ENCODE results near the gene POLD2. TPM values are rescaled to one million over a fixed set of nuclear protein-coding genes. Genes with fewer than 3 reads are reported as not detected.
A peak's percentile ranks its signal among the peaks of the same experiment; 100 is the strongest.

Gene POLD2
- total RNA-seq, 3 donors from 2014 or later = 38.9 to 49.8 (median 39.7) TPM

DNA sequence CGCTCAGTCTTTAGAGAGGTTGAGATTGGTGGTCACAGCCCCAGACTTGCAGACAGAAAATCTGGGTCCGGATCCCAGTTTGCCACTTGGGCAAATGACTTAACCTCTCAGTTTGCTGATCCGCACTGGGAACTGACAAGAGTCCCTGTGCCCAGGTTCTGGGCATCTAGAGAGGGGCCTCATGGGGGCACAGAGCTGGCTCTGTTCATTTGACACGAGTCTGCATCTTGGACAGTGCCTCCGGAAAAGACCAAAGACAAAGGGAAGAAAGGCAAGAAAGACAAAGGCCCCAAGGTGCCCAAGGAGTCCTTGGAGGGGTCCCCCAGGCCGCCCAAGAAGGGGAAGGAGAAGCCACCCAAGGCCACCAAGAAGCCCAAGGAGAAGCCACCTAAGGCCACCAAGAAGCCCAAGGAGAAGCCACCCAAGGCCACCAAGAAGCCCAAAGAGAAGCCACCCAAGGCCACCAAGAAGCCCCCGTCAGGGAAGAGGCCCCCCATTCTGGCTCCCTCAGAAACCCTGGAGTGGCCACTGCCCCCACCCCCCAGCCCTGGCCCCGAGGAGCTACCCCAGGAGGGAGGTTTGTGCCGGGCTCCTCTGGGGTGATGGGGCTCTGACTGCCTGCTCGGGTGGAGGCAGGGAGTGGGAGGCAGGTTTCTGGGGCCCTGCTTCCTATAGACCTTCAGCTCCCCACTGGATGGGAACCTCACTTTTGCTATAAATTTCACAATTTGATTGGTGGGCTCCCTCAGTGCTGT is 16.9 kb downstream of the POLD2 start:
- Histone ChIP-seq H3K4me3 (peak overlapping the region; percentile 70 to 95 (median 80)), H3K36me3 (no peaks in the 10 kb centered on the region), H3K27ac (peak overlapping the region; percentile 87 to 98), H3K27me3 (no peaks in the 10 kb centered on the region), H3K9me3 (no peaks in the 10 kb centered on the region), H3K4me1 (peaks cover 0 to 2% of the 10 kb centered on the region in 2 donors)
- intact Hi-C loops (cut with DNase I; ENCODE audit: low total_unique reads) = no loop called here
- no peak for DNase-seq (ENCODE audit: low spot score in 2 of 2)
- TF ChIP-seq, protein P1, sequence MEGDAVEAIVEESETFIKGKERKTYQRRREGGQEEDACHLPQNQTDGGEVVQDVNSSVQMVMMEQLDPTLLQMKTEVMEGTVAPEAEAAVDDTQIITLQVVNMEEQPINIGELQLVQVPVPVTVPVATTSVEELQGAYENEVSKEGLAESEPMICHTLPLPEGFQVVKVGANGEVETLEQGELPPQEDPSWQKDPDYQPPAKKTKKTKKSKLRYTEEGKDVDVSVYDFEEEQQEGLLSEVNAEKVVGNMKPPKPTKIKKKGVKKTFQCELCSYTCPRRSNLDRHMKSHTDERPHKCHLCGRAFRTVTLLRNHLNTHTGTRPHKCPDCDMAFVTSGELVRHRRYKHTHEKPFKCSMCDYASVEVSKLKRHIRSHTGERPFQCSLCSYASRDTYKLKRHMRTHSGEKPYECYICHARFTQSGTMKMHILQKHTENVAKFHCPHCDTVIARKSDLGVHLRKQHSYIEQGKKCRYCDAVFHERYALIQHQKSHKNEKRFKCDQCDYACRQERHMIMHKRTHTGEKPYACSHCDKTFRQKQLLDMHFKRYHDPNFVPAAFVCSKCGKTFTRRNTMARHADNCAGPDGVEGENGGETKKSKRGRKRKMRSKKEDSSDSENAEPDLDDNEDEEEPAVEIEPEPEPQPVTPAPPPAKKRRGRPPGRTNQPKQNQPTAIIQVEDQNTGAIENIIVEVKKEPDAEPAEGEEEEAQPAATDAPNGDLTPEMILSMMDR (IDR thresholded peaks at IDR 0.05) = no peak
- no peak for TF ChIP-seq POLR2AphosphoS5 (IDR thresholded peaks at IDR 0.05)
- TF ChIP-seq POLR2A (IDR thresholded peaks at IDR 0.05) = no peak

DNA sequence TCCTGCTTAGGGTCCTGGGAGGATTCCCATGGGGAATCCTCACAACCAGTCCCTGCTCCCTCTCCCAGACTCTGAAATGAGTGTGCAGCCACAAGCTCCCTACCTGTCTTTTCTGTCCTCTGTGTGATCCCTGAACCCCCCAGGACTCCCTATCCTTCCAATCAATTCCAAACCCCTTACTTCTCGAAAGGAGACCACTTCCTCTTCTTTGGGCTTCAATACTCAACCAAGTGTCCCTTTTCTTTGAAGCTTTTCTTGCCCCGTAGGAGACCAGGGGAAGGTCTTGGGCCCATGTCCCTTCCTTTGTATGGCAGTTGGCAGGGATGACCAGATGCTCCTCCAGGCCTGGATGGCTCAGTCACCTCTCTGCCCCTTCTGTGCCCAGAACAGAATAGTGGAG is 17.5 kb downstream of the POLD2 start:
- peaks cover 0 to 2% of the 10 kb centered on the region in 2 donors for H3K4me1 ChIP-seq
- no peaks in the 10 kb centered on the region for H3K27me3 ChIP-seq
- no peaks in the 10 kb centered on the region for H3K9me3 ChIP-seq
- TF ChIP-seq, protein P1 (IDR thresholded peaks at IDR 0.05) = no peak
- TF ChIP-seq POLR2A (IDR thresholded peaks at IDR 0.05) (no peak), POLR2AphosphoS5 (IDR thresholded peaks at IDR 0.05) (no peak)
- no peaks in the 10 kb centered on the region for H3K36me3 ChIP-seq
- peak overlapping the region; percentile 87 to 98 for H3K27ac ChIP-seq
- intact Hi-C loops (cut with DNase I; ENCODE audit: low total_unique reads) = no loop called here
- no peak for DNase-seq (ENCODE audit: low spot score in 2 of 2)
- peak overlapping the region; percentile 70 to 95 (median 80) for H3K4me3 ChIP-seq

DNA sequence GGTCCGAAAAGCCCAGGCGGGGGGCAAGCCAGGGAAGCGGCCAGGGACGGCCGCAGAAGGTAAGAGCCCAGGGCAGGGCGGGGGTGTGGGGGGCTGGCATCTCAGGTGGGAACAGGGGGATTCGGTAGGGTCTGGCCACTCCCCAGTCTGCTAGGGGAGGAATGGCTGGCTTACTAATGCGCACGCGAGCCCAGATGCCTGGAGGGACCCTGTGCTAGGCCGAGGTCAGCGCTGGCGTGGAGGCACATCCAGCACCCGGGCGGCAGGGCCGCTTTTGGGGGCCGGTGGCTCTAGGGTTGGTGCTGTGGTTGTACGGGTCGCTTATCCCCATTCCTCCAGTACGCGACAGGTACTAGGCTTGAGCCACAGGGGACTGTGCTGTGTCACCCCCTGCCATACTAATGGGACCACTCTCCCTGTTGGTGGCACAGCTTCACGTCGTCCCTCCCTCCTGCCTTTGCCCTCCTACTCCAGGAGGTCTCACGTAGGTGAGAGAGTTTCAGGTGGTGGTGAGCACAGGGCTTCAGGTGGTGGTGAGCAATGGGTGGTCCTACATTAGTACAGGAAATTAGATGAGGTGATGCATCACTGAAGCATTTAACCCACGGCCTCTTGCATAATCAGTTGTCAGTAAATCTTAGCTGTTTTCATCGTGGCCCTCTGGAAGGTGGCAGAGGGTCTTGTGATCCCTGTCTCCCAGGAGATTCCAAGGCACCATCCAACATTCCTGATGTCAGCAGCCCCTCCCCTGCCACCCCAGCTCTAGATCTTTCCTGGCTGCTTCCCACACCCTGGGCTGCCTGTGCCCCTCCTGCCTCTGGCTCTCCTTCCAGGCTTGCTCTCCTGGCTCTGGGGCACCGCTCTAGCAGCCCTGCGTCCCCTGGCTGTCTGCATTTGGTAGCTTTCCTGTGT is 18.2 kb downstream of the POLD2 start:
- peak overlapping the region; percentile 70 to 95 (median 80) for H3K4me3 ChIP-seq
- peaks cover 0 to 2% of the 10 kb centered on the region in 2 donors for H3K4me1 ChIP-seq
- intact Hi-C loops (cut with DNase I; ENCODE audit: low total_unique reads) = no loop called here
- no peaks in the 10 kb centered on the region for H3K9me3 ChIP-seq
- H3K36me3 ChIP-seq = no peaks in the 10 kb centered on the region
- no peaks in the 10 kb centered on the region for H3K27me3 ChIP-seq
- no peak for TF ChIP-seq POLR2A (IDR thresholded peaks at IDR 0.05)
- TF ChIP-seq POLR2AphosphoS5 (IDR thresholded peaks at IDR 0.05) = peak in 2 of 3 donors; percentile 71 to 82
- no peak for DNase-seq (ENCODE audit: low spot score in 2 of 2)
- H3K27ac ChIP-seq = peak overlapping the region; percentile 87 to 98

DNA sequence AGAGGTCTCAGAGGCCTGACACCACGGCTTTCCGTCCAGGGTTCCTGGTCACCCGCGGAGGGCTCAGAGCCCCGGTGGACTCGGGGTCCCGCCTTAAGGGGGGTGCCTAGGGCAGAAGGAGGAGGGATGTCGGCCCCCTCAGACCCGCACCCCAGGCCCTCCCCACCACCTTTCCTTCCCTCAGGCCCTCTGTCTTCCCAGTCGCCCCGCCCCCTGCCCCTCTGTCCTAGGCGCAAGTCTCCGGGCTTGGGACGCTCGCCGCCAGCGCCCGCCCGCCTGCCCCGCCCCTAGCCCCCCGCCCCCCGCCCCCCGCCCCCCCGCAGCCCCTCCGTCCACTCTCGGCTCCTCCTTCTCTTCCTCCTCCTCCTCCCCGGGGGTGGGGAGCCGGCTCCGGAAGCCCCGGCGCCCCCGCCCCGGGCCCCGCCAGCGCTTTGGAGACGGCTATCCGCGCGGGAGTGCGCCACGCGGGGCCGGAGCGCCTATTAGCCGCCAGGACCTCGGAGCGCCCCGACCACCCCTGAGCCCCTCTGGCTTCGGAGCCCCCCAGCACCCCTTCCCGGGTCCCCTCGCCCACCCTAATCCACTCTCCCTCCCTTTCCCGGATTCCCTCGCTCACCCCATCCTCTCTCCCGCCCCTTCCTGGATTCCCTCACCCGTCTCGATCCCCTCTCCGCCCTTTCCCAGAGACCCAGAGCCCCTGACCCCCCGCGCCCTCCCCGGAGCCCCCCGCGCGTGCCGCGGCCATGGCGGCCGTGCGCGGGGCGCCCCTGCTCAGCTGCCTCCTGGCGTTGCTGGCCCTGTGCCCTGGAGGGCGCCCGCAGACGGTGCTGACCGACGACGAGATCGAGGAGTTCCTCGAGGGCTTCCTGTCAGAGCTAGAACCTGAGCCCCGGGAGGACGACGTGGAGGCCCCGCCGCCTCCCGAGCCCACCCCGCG is 19.2 kb downstream of the POLD2 start, which contains the start of gene AEBP1:
Gene AEBP1, plus strand, starts transcription at position 423 of the 937 bp plus-strand sequence. Its CDS starts 321 bp downstream, at position 744.
- peaks cover 0 to 2% of the 10 kb centered on the region in 2 donors for H3K4me1 ChIP-seq
- intact Hi-C loops (cut with DNase I; ENCODE audit: low total_unique reads) = no loop called here
- DNase-seq (ENCODE audit: low spot score in 2 of 2) = no peak
- H3K27me3 ChIP-seq = no peaks in the 10 kb centered on the region
- peak within 1 kb of the TSS; percentile 87 to 98 for H3K27ac ChIP-seq
- no peak for TF ChIP-seq POLR2AphosphoS5 (IDR thresholded peaks at IDR 0.05)
- no peak for TF ChIP-seq POLR2A (IDR thresholded peaks at IDR 0.05)
- TF ChIP-seq, protein P1 (IDR thresholded peaks at IDR 0.05) = no peak
- peak within 1 kb of the TSS; percentile 70 to 95 (median 80) for H3K4me3 ChIP-seq
- no peaks in the 10 kb centered on the region for H3K9me3 ChIP-seq
- H3K36me3 ChIP-seq = no peaks in the 10 kb centered on the region

DNA sequence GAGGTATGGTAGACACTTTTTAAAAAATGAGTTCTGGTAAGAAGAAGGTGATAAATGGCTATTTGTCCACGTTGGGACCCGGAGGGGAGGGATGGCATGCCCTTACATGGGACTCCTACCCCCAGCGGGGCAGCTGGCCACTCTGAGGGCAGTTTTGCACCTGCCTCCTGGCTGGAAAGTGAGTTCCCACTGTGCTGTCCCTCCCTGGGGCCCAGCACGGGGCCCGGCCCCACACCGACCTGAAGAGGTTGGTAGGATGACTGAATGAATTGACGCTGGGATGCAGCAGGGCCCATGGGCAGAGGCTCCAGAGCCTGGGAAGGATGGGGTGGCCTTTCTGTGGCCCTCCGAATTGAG is 19.8 kb downstream of the POLD2 start:
- no peak for DNase-seq (ENCODE audit: low spot score in 2 of 2)
- H3K27me3 ChIP-seq = no peaks in the 10 kb centered on the region
- intact Hi-C loops (cut with DNase I; ENCODE audit: low total_unique reads) = no loop called here
- H3K4me1 ChIP-seq = peaks cover 0 to 2% of the 10 kb centered on the region in 2 donors
- peak overlapping the region; percentile 70 to 95 (median 80) for H3K4me3 ChIP-seq
- H3K36me3 ChIP-seq = no peaks in the 10 kb centered on the region
- peak overlapping the region; percentile 46 to 98 for H3K27ac ChIP-seq
- TF ChIP-seq, protein P1 (IDR thresholded peaks at IDR 0.05) = no peak
- TF ChIP-seq POLR2AphosphoS5 (IDR thresholded peaks at IDR 0.05) = no peak
- H3K9me3 ChIP-seq = no peaks in the 10 kb centered on the region

All from breast epithelium (tissue), 4 donors.